Stimulated activated CD4-positive, alpha-beta T cell treated with anti-CD3 and anti-CD28 coated beads, Interleukin-12 subunit alpha, Interleukin-12 subunit beta, amount 100 ng/mL, for 24 hours (primary cell): ENCODE data around the gene CDC5L.

Experiments used
- DNase-seq, 2 experiments: peaks; one replicate each; pipeline ENCODE4 v3.0.0-alpha.2; 2020; ENCODE audit warnings: low read depth in 2 of 2

CDC5L gene

GRCh38 chr6:44453146-44453545 lies 65.6 kb downstream of the CDC5L start:
- no peak for DNase-seq

- DNase-seq: no peak
Measured at GRCh38 chr6:44454198-44454597, 66.7 kb downstream of the CDC5L start.

- peak in 1 of 2 experiments; percentile 16 for DNase-seq
Measured at GRCh38 chr6:44456070-44456965, 68.8 kb downstream of the CDC5L start.

- no peak for DNase-seq
Measured at GRCh38 chr6:44456966-44457292, 69.4 kb downstream of the CDC5L start.

DNA sequence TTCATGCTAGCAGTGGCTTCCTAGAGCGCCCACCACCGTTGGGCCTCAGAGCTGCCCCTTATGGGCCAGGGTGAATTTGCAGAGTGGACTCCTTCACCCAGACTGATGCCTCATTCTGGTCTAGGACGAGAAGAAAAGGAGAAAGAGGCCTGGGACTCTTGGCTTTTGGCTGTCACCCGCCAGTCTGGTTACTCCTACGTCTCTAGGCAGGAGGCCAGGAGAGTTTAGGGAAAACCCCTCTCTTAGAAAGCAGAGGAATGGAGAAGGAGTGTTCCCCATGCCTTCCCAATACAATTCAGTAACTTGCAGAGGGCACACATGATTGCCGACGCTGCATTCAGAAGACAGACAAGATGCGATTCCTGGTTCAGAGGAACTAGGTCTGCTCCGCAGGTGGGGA lies 70.1 kb downstream of the CDC5L start:
- DNase-seq: no peak

- DNase-seq: no peak
Measured at GRCh38 chr6:44458551-44458950, 71.0 kb downstream of the CDC5L start.

- no peak for DNase-seq
Measured at GRCh38 chr6:44462335-44462734, 74.8 kb downstream of the CDC5L start.

GRCh38 chr6:44462797-44463727 lies 75.6 kb downstream of the CDC5L start:
- no peak for DNase-seq

DNA sequence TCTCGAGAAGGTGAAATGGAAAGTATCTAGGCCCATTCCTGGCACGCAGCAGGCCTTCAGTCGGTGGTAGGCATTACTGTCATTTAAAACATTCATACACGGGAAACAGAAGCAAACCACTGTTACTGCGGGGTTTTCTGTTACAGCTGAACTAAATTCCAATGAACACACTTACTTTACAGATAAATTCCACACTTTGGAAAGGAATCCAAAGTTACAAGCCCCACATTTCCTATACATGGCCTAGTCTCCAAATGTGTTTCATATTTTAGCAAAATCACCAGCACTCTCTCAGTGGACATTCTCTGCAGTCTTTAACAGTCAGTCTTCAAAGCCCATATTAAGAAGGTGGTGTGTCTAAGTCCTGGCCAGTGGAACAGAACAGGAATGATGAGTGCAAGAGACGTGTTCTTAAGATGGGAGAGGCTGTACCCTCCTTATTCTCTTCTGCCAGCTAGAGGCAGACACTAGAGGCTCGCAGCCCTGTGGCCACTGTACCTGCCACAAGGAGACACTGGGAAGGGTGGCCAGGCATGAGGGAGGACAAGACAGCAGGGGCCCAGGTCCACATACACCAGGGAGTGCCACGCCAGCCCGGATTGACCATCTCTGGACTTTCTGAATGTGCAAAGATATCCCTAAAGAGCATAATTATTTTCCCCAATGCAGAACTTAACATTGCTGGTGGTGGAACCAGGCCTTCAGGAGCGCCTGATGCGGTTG lies 76.4 kb downstream of the CDC5L start:
- no peak for DNase-seq

DNA sequence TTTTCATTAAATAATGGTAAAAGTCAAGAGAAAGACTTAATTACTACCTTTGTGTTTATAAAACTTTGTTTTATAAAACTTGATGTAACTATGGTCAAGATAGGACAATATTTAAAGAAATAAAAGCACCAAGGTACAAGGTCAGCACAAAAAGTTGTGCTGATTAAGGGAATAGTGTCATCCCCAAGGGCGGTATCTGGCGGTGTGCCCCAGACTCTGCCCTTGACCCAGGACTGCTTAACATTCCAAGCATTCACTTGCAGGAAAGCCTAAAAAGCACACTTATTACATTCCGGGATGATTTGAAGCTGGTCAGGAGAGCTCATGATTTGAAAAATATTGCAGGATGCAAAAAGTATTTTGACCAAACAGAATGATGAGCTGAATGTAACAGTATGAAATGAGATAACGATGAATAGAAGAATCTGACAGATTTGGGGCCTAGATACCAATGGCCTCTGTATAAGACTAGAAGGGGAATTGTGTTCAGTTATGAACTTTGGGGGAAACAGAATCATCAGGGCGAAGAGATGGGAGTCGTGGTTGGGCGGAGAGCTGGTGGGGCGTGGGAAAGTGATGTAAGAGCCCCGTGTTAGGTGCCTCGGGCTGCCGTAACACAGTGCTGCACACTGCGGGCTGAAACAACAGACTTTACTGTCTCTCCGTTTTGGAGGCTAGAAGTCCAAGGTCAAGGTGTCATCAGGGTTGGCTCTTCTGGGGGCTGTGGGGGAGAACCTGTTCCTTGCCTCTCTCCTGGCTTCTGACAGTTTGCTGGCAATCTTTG lies 77.2 kb downstream of the CDC5L start:
- DNase-seq: no peak

DNA sequence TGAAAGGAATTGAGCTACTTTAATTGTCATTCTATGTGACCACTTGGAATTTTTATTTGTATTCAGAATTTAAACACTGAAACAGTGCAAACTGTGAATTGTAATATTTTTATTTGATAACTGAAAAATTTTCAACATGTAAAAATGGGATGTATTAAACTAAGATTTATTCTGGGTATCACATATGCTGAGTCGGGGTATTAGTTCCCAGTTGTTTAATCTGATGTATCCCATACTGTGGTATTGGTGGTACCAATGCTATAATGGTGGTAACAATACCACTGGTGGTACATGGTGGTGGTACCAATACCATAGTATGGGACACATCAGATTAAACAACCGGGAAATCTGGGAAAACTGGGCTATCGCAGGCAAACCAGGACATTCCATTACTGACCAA lies 79.4 kb downstream of the CDC5L start:
- no peak for DNase-seq

DNA sequence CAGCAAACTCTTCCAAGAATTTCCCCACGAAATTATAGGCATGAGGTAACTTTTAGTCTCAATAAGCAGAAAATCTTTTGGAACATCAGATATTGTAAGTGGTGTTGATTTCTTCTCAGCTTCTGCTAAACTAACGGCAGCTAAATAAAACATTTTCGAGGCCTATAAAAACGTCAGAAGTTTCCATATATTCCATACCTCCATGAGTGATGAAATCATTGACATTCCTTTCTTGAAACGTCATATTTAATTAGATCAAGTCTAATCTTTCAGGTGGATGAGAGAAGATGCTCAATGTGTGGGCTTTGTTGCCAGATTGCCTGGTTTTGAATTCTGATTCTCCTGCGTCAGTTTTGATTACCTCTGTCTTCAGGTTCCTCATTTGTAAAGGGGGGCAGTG lies 81.3 kb downstream of the CDC5L start:
- DNase-seq: no peak

DNA sequence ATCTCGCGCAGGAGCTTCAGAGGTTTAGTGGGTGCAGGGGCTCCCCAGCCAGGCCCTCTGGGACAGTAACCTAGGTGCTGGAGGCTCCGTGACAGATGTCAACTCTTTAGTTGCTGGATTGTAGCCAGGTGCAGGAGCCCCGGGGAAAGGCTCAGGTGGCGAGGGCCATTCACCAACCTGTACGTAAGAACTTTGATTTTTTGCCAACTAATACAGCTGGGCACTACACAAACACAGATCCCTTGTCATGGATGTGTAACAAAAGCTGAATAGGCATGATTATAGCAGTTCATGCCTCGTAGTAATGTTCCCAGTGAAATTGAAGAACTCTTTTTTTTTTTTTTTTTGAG lies 82.6 kb downstream of the CDC5L start:
- no peak for DNase-seq

- DNase-seq: no peak
Measured at GRCh38 chr6:44470746-44471145, 83.2 kb downstream of the CDC5L start.

DNA sequence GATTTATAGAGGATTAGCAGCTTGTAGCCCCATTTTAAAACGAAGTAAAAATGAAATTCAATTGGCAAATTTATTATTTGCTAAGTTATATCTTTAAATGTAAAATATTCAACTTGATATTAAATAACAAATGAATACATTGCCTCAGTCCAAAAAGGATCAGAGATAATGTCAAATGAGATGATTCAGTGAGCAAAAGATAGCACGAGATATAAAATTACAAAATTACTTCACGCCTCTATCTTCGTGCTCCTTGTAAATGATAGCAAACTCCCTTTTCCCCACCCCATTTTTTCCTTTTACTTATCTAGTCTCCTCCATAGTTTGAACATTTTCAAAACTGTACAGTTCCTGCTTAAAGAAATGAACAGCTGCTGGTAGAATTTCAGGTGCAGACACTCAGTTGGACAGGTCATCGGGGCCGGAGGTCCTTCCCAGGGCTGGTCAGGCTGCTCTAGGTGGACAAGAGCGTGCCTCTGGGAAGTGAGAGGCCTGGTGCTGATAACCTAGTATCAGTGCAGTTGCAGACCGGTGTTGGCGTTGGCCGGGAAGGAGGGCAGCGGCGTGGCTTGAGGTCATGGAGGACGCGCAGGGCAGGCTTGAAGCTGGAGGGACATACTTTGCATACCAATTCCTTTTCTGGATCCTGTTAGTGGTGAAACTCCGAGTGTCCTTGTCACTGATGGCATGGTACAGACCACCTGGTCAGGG lies 83.9 kb downstream of the CDC5L start:
- DNase-seq: no peak

GRCh38 chr6:44472250-44472945 lies 84.9 kb downstream of the CDC5L start:
- DNase-seq: no peak

- DNase-seq: no peak
Measured at GRCh38 chr6:44473393-44474189, 86.1 kb downstream of the CDC5L start.

GRCh38 chr6:44474190-44474631 lies 86.7 kb downstream of the CDC5L start:
- no peak for DNase-seq

DNA sequence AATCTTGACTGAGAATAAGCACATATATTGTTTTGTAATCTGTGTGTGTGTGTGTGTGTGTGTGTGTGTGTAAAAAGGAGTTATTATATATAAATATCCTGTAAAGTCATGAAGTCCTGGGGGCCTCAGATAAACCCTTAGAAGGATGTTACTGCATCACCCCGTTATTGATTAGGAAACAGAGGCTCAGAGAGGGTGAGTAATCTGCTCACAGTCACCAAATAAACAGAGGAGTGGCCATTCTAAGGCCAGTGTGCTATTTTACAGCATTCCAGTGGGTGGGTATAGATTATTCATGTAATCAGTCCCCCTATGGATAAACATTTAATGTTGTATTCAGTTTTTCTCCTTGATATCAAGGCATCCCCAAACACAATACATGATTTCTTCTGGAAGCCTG lies 87.1 kb downstream of the CDC5L start:
- no peak for DNase-seq
